HCT116 (cell line): ENCODE data around the gene GABRA6. TPM values are rescaled to one million over a fixed set of nuclear protein-coding genes. Genes with fewer than 3 reads are reported as not detected.

Experiments used
- ATAC-seq: fragments of 200-7000 bp; cut with Tn5 transposase; 2 replicates; pipeline ENCODE4 v1.9.1; 2020; ENCODE audit warnings: mild to moderate bottlenecking, moderate library complexity
- BruUV-seq: library from RNA; stranded (reverse); fragments of 400-500 nt; replicated peaks from 2 replicates; lab custom pipeline; 2021; lab: Mats Ljungman, UMichigan
- CTCF ChIA-PET: fragments of 300-600 bp; sonication (Branson Sonifier 250); formaldehyde crosslinking; loops from one replicate; lab custom pipeline; 2021; ENCODE audit warnings: antibody characterized with exemption; lab: Charles Lee
- POLR2A ChIA-PET: fragments of 300-600, 350-600 bp; sonication (Branson Sonifier 250); formaldehyde crosslinking; loops from one replicate; lab custom pipeline; 2021; ENCODE audit warnings: antibody characterized with exemption; lab: Charles Lee
- RAD21 ChIA-PET, 2 experiments: fragments of 300-600 bp; sonication (Branson Sonifier 250); formaldehyde crosslinking; loops; one replicate each; lab custom pipeline; 2023; ENCODE audit warnings: low total read pairs in 2 of 2; ENCODE audit not compliant: uncharacterized antibody in 2 of 2, unreplicated experiment in 2 of 2, low non-redundant PET in 1 of 2; lab: Charles Lee
- DNase-seq: peaks from one replicate; pipeline ENCODE4 v3.0.0-alpha.2; 2010; ENCODE audit warnings: low read depth, low spot score
- H2AFZ ChIP-seq: fragments of 200-600 bp; shearing (Covaris generic), sonication (generic); 2 replicates; pipeline ENCODE4 v1.6.1; 2017; ENCODE audit warnings: low read depth, mixed run types, mixed read lengths, antibody characterized with exemption, low read length; ENCODE audit not compliant: poor library complexity, severe bottlenecking
- H3K27ac ChIP-seq: 2 replicates; pipeline ENCODE4 v1.5.1; 2012; ENCODE audit warnings: low read depth, low read length
- H3K27me3 ChIP-seq: fragments of 200-600 bp; sonication (generic); 2 replicates; pipeline ENCODE4 v1.6.1; 2016; ENCODE audit warnings: mixed run types, low read length, mixed read lengths; ENCODE audit not compliant: insufficient read depth
- H3K36me3 ChIP-seq, 2 experiments: fragments of 200-500 bp in 1 of 2; fragments of 200-600 bp in 1 of 2; sonication (Bioruptor generic) in 1 of 2; sonication (generic) in 1 of 2; 2 replicates each; pipeline versions ENCODE4 v1.5.1 to v1.6.1; 2014 to 2016; ENCODE audit warnings: low read length in 2 of 2, inconsistent platforms in 1 of 2, mixed read lengths in 1 of 2, mixed run types in 1 of 2; ENCODE audit not compliant: insufficient read depth in 2 of 2, control insufficient read depth in 1 of 2
- H3K4me1 ChIP-seq, 2 experiments: fragments of 200-600 bp in 1 of 2; sonication (generic) in 1 of 2; 2 replicates each; pipeline versions ENCODE4 v1.5.1 to v1.6.1; 2012 to 2017; ENCODE audit warnings: low read length in 2 of 2, inconsistent platforms in 1 of 2, mild to moderate bottlenecking in 1 of 2, mixed read lengths in 1 of 2, mixed run types in 1 of 2, moderate library complexity in 1 of 2; ENCODE audit not compliant: insufficient read depth in 2 of 2, control insufficient read depth in 1 of 2
- H3K4me2 ChIP-seq: fragments of 200-600 bp; sonication (generic); 2 replicates; pipeline ENCODE4 v1.6.1; 2017; ENCODE audit warnings: mixed run types, low read length, mixed read lengths
- H3K4me3 ChIP-seq, 2 experiments: fragments of 200-600 bp in 1 of 2; sonication (generic) in 1 of 2; replicated peaks in 1 of 2; 2 replicates each; pipeline ENCODE4 v1.5.1; 2011 to 2016; ENCODE audit warnings: low read length in 2 of 2, control low read depth in 1 of 2, low read depth in 1 of 2, mild to moderate bottlenecking in 1 of 2, mixed read lengths in 1 of 2, mixed run types in 1 of 2
- H3K79me2 ChIP-seq: fragments of 200-600 bp; sonication (generic); 2 replicates; pipeline ENCODE4 v1.6.1; 2017; ENCODE audit warnings: mild to moderate bottlenecking, mixed run types, low read length, moderate library complexity, mixed read lengths; ENCODE audit not compliant: insufficient read depth
- H3K9ac ChIP-seq: fragments of 200-600 bp; sonication (generic); 2 replicates; pipeline ENCODE4 v1.6.1; 2016; ENCODE audit warnings: low read length, mixed read lengths
- H3K9me2 ChIP-seq: fragments of 200-600 bp; sonication (generic), shearing (Covaris generic); 2 replicates; pipeline ENCODE4 v1.6.1; 2017; ENCODE audit warnings: mixed run types, mild to moderate bottlenecking, moderate library complexity; ENCODE audit not compliant: insufficient read depth
- H3K9me3 ChIP-seq, 2 experiments: fragments of 200-500 bp in 1 of 2; fragments of 200-600 bp in 1 of 2; sonication (Bioruptor generic) in 1 of 2; sonication (generic) in 1 of 2; 2 replicates each; pipeline ENCODE4 v1.6.1; 2014 to 2017; ENCODE audit warnings: low read length in 2 of 2, mixed read lengths in 2 of 2, inconsistent platforms in 1 of 2, low read depth in 1 of 2, mild to moderate bottlenecking in 1 of 2, mixed run types in 1 of 2, moderate library complexity in 1 of 2; ENCODE audit not compliant: control insufficient read depth in 1 of 2, insufficient read depth in 1 of 2
- H4K20me1 ChIP-seq: fragments of 200-600 bp; sonication (generic), shearing (Covaris generic); 2 replicates; pipeline ENCODE4 v1.6.1; 2017; ENCODE audit warnings: mixed run types, mild to moderate bottlenecking, moderate library complexity; ENCODE audit not compliant: insufficient read depth
- CBX3 ChIP-seq: IDR thresholded peaks from 2 replicates; pipeline ENCODE4 v1.6.1; 2012; ENCODE audit warnings: low read depth
- CEBPB ChIP-seq: IDR thresholded peaks from 2 replicates; pipeline ENCODE4 v1.6.1; 2012; ENCODE audit warnings: low read depth
- EGR1 ChIP-seq: IDR thresholded peaks from 2 replicates; pipeline ENCODE4 v1.6.1; 2012; ENCODE audit warnings: low read depth
- ELF1 ChIP-seq: IDR thresholded peaks from 2 replicates; pipeline ENCODE4 v1.6.1; 2012; ENCODE audit warnings: low read depth, borderline replicate concordance
- EZH2phosphoT487 ChIP-seq: fragments of 200-600 bp; IDR thresholded peaks from 2 replicates; pipeline ENCODE4 v1.6.1; 2018; ENCODE audit warnings: antibody characterized with exemption, borderline replicate concordance
- JUND ChIP-seq: IDR thresholded peaks from 2 replicates; pipeline ENCODE4 v1.6.1; 2012
- POLR2A ChIP-seq: IDR thresholded peaks from 2 replicates; pipeline ENCODE4 v1.7.0; 2011; ENCODE audit warnings: borderline replicate concordance; ENCODE audit not compliant: insufficient read depth, insufficient read length; ENCODE audit errors: extremely low read depth
- POLR2AphosphoS5 ChIP-seq: IDR thresholded peaks from 2 replicates; pipeline ENCODE4 v1.6.1; 2011; ENCODE audit warnings: mild to moderate bottlenecking, low read depth, low read length, moderate library complexity
- SP1 ChIP-seq: IDR thresholded peaks from 2 replicates; pipeline ENCODE4 v1.6.1; 2012; ENCODE audit warnings: low read depth
- TCF7L2 ChIP-seq: IDR thresholded peaks from 2 replicates; pipeline ENCODE4 v1.7.0; 2011; ENCODE audit warnings: borderline replicate concordance, inconsistent platforms; ENCODE audit not compliant: insufficient read depth, insufficient read length; ENCODE audit errors: extremely low read depth
- intact Hi-C: fragments of 100-400 bp; cut with micrococcal nuclease; formaldehyde crosslinking; loops from 2 replicates; pipeline ENCODE4 v1.10.0; 2022
- total RNA-seq: library from RNA; stranded (reverse); gene quantifications from one replicate; pipeline ENCODE4 v1.2.1, GENCODE V29; 2021; ENCODE audit not compliant: unreplicated experiment
- TF ChIP-seq, protein P1 (sequence below): IDR thresholded peaks from 2 replicates; pipeline ENCODE4 v1.6.1; 2012; ENCODE audit warnings: low read depth
- TF ChIP-seq, protein P2 (sequence below), 3 experiments: fragments of 200-600 bp in 1 of 3; sonication (generic) in 1 of 3; IDR thresholded peaks in 2 of 3; conservative IDR thresholded peaks in 1 of 3; 2 replicates each; pipeline ENCODE4 v1.5.1; 2012 to 2017; ENCODE audit warnings: low read depth in 2 of 3, low read length in 2 of 3, antibody characterized with exemption in 1 of 3, borderline replicate concordance in 1 of 3, control low read depth in 1 of 3, mild to moderate bottlenecking in 1 of 3, mixed read lengths in 1 of 3, mixed run types in 1 of 3, moderate library complexity in 1 of 3; ENCODE audit not compliant: insufficient read depth in 1 of 3

Gene GABRA6
- total RNA-seq, 1 experiment from 2014 or later: not detected

DNA sequence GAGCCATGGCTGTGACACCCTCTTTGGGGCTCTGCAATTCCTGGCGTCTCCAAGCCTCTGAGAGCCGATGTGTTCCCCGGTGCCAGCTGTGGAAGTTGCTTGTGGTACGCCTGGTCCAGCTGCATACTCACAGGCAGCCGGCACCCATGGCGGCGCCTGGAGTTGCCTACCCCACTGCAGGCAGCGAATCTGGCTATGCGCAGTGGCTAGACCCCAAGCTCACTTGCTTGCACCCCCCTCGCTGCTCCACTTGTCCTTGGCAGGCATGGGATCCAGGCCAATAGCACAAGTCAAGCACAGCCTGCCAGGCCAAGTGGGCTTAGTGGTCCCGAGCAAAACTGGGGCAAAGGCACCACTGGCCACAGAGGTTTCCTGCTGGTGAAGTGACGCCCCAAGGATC lies 24.7 kb upstream of the GABRA6 start:
- no TSS peak for BruUV-seq
- TF ChIP-seq EGR1 (no peak), CEBPB (no peak), ELF1 (no peak), SP1 (no peak), EZH2phosphoT487 (no peak), POLR2A (no peak), TCF7L2 (no peak), CBX3 (no peak), JUND (no peak), POLR2AphosphoS5 (no peak)
- TF ChIP-seq, protein P1, sequence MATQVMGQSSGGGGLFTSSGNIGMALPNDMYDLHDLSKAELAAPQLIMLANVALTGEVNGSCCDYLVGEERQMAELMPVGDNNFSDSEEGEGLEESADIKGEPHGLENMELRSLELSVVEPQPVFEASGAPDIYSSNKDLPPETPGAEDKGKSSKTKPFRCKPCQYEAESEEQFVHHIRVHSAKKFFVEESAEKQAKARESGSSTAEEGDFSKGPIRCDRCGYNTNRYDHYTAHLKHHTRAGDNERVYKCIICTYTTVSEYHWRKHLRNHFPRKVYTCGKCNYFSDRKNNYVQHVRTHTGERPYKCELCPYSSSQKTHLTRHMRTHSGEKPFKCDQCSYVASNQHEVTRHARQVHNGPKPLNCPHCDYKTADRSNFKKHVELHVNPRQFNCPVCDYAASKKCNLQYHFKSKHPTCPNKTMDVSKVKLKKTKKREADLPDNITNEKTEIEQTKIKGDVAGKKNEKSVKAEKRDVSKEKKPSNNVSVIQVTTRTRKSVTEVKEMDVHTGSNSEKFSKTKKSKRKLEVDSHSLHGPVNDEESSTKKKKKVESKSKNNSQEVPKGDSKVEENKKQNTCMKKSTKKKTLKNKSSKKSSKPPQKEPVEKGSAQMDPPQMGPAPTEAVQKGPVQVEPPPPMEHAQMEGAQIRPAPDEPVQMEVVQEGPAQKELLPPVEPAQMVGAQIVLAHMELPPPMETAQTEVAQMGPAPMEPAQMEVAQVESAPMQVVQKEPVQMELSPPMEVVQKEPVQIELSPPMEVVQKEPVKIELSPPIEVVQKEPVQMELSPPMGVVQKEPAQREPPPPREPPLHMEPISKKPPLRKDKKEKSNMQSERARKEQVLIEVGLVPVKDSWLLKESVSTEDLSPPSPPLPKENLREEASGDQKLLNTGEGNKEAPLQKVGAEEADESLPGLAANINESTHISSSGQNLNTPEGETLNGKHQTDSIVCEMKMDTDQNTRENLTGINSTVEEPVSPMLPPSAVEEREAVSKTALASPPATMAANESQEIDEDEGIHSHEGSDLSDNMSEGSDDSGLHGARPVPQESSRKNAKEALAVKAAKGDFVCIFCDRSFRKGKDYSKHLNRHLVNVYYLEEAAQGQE: no peak
- TF ChIP-seq, protein P2, sequence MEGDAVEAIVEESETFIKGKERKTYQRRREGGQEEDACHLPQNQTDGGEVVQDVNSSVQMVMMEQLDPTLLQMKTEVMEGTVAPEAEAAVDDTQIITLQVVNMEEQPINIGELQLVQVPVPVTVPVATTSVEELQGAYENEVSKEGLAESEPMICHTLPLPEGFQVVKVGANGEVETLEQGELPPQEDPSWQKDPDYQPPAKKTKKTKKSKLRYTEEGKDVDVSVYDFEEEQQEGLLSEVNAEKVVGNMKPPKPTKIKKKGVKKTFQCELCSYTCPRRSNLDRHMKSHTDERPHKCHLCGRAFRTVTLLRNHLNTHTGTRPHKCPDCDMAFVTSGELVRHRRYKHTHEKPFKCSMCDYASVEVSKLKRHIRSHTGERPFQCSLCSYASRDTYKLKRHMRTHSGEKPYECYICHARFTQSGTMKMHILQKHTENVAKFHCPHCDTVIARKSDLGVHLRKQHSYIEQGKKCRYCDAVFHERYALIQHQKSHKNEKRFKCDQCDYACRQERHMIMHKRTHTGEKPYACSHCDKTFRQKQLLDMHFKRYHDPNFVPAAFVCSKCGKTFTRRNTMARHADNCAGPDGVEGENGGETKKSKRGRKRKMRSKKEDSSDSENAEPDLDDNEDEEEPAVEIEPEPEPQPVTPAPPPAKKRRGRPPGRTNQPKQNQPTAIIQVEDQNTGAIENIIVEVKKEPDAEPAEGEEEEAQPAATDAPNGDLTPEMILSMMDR (IDR thresholded peaks at IDR 0.05 in 2 of 3, conservative IDR thresholded peaks at IDR 0.05 in 1 of 3; ENCODE audit: borderline replicate concordance in 1 of 3, insufficient read depth in 1 of 3, low read depth in 2 of 3, low read length in 2 of 3): no peak
- TF ChIP-seq, all 23 proteins: peak for 0
- DNase-seq (no peak), ATAC-seq (no peak)
- Histone ChIP-seq H3K4me3 (no peak overlapping the region), H3K4me2 (no peak overlapping the region), H2AFZ (no peak overlapping the region), H3K27ac (no peak overlapping the region), H3K9me2 (no peaks in the 10 kb centered on the region), H3K36me3 (no peaks in the 10 kb centered on the region), H3K4me1 (no peaks in the 10 kb centered on the region), H3K79me2 (no peaks in the 10 kb centered on the region), H3K9ac (no peak overlapping the region), H4K20me1 (no peaks in the 10 kb centered on the region), H3K9me3 (peaks cover 10 to 13% of the 10 kb centered on the region in 2 experiments; a peak in 2 of 4 replicates), H3K27me3 (no peaks in the 10 kb centered on the region)
- CTCF ChIA-PET: no interaction called here
- intact Hi-C loops: no loop called here
- POLR2A ChIA-PET: no interaction called here
- RAD21 ChIA-PET: no interaction called here
